SU-DHL-6 (cell line): ENCODE results near the gene SCUBE1.

Experiments
- H2AFZ ChIP-seq: fragments of 200-600 bp; sonication (generic); 2 replicates; pipeline ENCODE4 v1.6.1; 2014; ENCODE audit warnings: low read depth, mild to moderate bottlenecking, moderate library complexity, mixed read lengths, antibody characterized with exemption, low read length; ENCODE audit not compliant: severe bottlenecking
- H3F3A ChIP-seq: fragments of 200-600 bp; shearing (Covaris generic); 2 replicates; pipeline ENCODE4 v1.6.0; 2016; ENCODE audit warnings: antibody characterized with exemption, mild to moderate bottlenecking; ENCODE audit not compliant: insufficient read depth
- H3K27ac ChIP-seq: fragments of 200-600 bp; sonication (generic); 2 replicates; pipeline ENCODE4 v1.5.1; 2016; ENCODE audit warnings: low read depth, mild to moderate bottlenecking, low read length, moderate library complexity, mixed read lengths
- H3K27me3 ChIP-seq: fragments of 200-600 bp; sonication (generic), shearing (Covaris generic); 2 replicates; pipeline ENCODE4 v1.6.0; 2014; ENCODE audit warnings: mild to moderate bottlenecking, low read length
- H3K36me3 ChIP-seq: fragments of 200-600 bp; sonication (generic); 2 replicates; pipeline ENCODE4 v1.6.1; 2014; ENCODE audit warnings: mild to moderate bottlenecking, low read length, mixed read lengths
- H3K4me2 ChIP-seq: fragments of 300-600, 200-600 bp; shearing (Covaris generic), sonication (generic); 2 replicates; pipeline ENCODE4 v1.6.0; 2014; ENCODE audit warnings: low read length, low read depth, mild to moderate bottlenecking; ENCODE audit not compliant: poor library complexity, severe bottlenecking
- H3K4me3 ChIP-seq: fragments of 200-600 bp; sonication (generic); 2 replicates; pipeline ENCODE4 v1.5.1; 2014; ENCODE audit warnings: antibody characterized with exemption, low read length, mild to moderate bottlenecking, mixed read lengths; ENCODE audit not compliant: insufficient read depth, poor library complexity, severe bottlenecking
- H3K79me2 ChIP-seq: fragments of 200-600 bp; sonication (generic); 2 replicates; pipeline ENCODE4 v1.6.1; 2014; ENCODE audit warnings: mild to moderate bottlenecking, low read length, moderate library complexity; ENCODE audit not compliant: insufficient read depth
- H3K9ac ChIP-seq: fragments of 200-600 bp; sonication (generic); 2 replicates; pipeline ENCODE4 v1.7.0; 2014; ENCODE audit warnings: mild to moderate bottlenecking, low read length
- H3K9me2 ChIP-seq: fragments of 200-600 bp; sonication (generic); replicated peaks from 2 replicates; pipeline ENCODE4 v1.6.1; 2014; ENCODE audit warnings: low read length; ENCODE audit not compliant: insufficient read depth
- H3K9me3 ChIP-seq: fragments of 200-600 bp; sonication (generic); 2 replicates; pipeline ENCODE4 v1.6.1; 2014; ENCODE audit warnings: low read length, mixed read lengths; ENCODE audit not compliant: insufficient read depth
- H4K20me1 ChIP-seq: fragments of 200-600 bp; sonication (generic); 2 replicates; pipeline ENCODE4 v1.6.1; 2014; ENCODE audit warnings: low read depth, mild to moderate bottlenecking, antibody characterized with exemption, low read length, moderate library complexity, mixed read lengths
- CTCF ChIP-seq: fragments of 200-600 bp; sonication (generic); IDR thresholded peaks from one replicate; pipeline ENCODE4 v1.5.1; 2017; ENCODE audit warnings: antibody characterized with exemption, mild to moderate bottlenecking, low read length, moderate library complexity; ENCODE audit not compliant: insufficient read depth, poor library complexity, severe bottlenecking
- EZH2phosphoT487 ChIP-seq: fragments of 200-600 bp; sonication (generic), shearing (Covaris generic); conservative IDR thresholded peaks from 2 replicates; pipeline ENCODE4 v1.6.1; 2018; ENCODE audit warnings: mild to moderate bottlenecking, antibody characterized with exemption, low read length, moderate library complexity, mixed read lengths

The SCUBE1 gene

GRCh38 chr22:43337946-43338345 lies 5.2 kb downstream of the SCUBE1 start:
- no peaks in the 10 kb centered on the region for H3K27me3 ChIP-seq
- H3K9ac ChIP-seq = no peak overlapping the region
- no peaks in the 10 kb centered on the region for H4K20me1 ChIP-seq
- H3K9me2 ChIP-seq = no peaks in the 10 kb centered on the region
- TF ChIP-seq CTCF (no peak), EZH2phosphoT487 (no peak)
- H3K27ac ChIP-seq = no peak overlapping the region
- no peaks in the 10 kb centered on the region for H3K36me3 ChIP-seq
- no peaks in the 10 kb centered on the region for H3F3A ChIP-seq
- H3K79me2 ChIP-seq = no peaks in the 10 kb centered on the region
- H3K4me2 ChIP-seq = no peak overlapping the region
- no peak overlapping the region for H2AFZ ChIP-seq
- H3K9me3 ChIP-seq = no peaks in the 10 kb centered on the region
- no peak overlapping the region for H3K4me3 ChIP-seq

- no peaks in the 10 kb centered on the region for H3K27me3 ChIP-seq
- no peaks in the 10 kb centered on the region for H3K79me2 ChIP-seq
- H3K9me3 ChIP-seq = no peaks in the 10 kb centered on the region
- H3K9me2 ChIP-seq = no peaks in the 10 kb centered on the region
- H3K36me3 ChIP-seq = no peaks in the 10 kb centered on the region
- no peak for TF ChIP-seq CTCF
- no peak for TF ChIP-seq EZH2phosphoT487
- no peak overlapping the region for H3K9ac ChIP-seq
- no peak overlapping the region for H2AFZ ChIP-seq
- no peak overlapping the region for H3K27ac ChIP-seq
- no peaks in the 10 kb centered on the region for H4K20me1 ChIP-seq
- no peaks in the 10 kb centered on the region for H3F3A ChIP-seq
- no peak overlapping the region for H3K4me3 ChIP-seq
- H3K4me2 ChIP-seq = no peak overlapping the region
Measured at GRCh38 chr22:43337385-43337784, 5.8 kb downstream of the SCUBE1 start.

- Histone ChIP-seq H3K36me3 (no peaks in the 10 kb centered on the region), H3K9ac (no peak overlapping the region), H3K9me3 (no peaks in the 10 kb centered on the region), H3K4me3 (no peak overlapping the region), H3F3A (no peaks in the 10 kb centered on the region), H3K9me2 (no peaks in the 10 kb centered on the region), H3K4me2 (no peak overlapping the region), H3K27me3 (no peaks in the 10 kb centered on the region), H3K27ac (no peak overlapping the region), H2AFZ (no peak overlapping the region), H4K20me1 (no peaks in the 10 kb centered on the region), H3K79me2 (no peaks in the 10 kb centered on the region)
- TF ChIP-seq EZH2phosphoT487 (no peak), CTCF (no peak)
Measured at GRCh38 chr22:43334378-43334777, 8.8 kb downstream of the SCUBE1 start.

GRCh38 chr22:43333978-43334377 lies 9.2 kb downstream of the SCUBE1 start:
- Histone ChIP-seq H3K79me2 (no peaks in the 10 kb centered on the region), H3F3A (no peaks in the 10 kb centered on the region), H3K9me2 (no peaks in the 10 kb centered on the region), H2AFZ (no peak overlapping the region), H3K36me3 (no peaks in the 10 kb centered on the region), H3K9ac (no peak overlapping the region), H3K9me3 (no peaks in the 10 kb centered on the region), H3K27ac (no peak overlapping the region), H4K20me1 (no peaks in the 10 kb centered on the region), H3K4me2 (no peak overlapping the region), H3K4me3 (no peak overlapping the region), H3K27me3 (no peaks in the 10 kb centered on the region)
- TF ChIP-seq EZH2phosphoT487 (no peak), CTCF (no peak)
